CD14-positive monocyte (primary cell): ENCODE results near the gene SMURF1. TPM values are rescaled to one million over a fixed set of nuclear protein-coding genes. Genes with fewer than 3 reads are reported as not detected.

Experiments used
- DNase-seq, 3 donors: peaks; one replicate each; pipeline ENCODE4 v3.0.0-alpha.2; 2011 to 2022
- H2AFZ ChIP-seq: 2 replicates; pipeline ENCODE4 v1.6.0; 2012; ENCODE audit warnings: mild to moderate bottlenecking, low read depth, low read length, inconsistent platforms; ENCODE audit not compliant: insufficient read depth, poor library complexity, severe bottlenecking
- H3K27ac ChIP-seq, 2 donors: 1 replicate in 1 of 2; 2 replicates in 1 of 2; pipeline ENCODE4 v1.5.1; 2012 to 2013; ENCODE audit warnings: low read length in 2 of 2, control low read depth in 1 of 2, inconsistent platforms in 1 of 2, low read depth in 1 of 2, mild to moderate bottlenecking in 1 of 2
- H3K27me3 ChIP-seq, 2 donors: one replicate each; pipeline versions ENCODE4 v1.6.0 to v1.6.1; 2011 to 2013; ENCODE audit warnings: low read length in 2 of 2; ENCODE audit not compliant: control insufficient read depth in 2 of 2, insufficient read depth in 2 of 2
- H3K36me3 ChIP-seq, 2 donors: replicated peaks in 1 of 2; 1 replicate in 1 of 2; 2 replicates in 1 of 2; pipeline versions ENCODE4 v1.5.1 to v1.6.1; 2012 to 2013; ENCODE audit warnings: low read length in 2 of 2, control low read depth in 1 of 2, inconsistent platforms in 1 of 2, mild to moderate bottlenecking in 1 of 2; ENCODE audit not compliant: insufficient read depth in 2 of 2, control insufficient read depth in 1 of 2
- H3K4me1 ChIP-seq, 2 donors: 1 replicate in 1 of 2; 2 replicates in 1 of 2; pipeline versions ENCODE4 v1.5.1 to v1.6.1; 2012 to 2013; ENCODE audit warnings: low read length in 2 of 2, control low read depth in 1 of 2, inconsistent platforms in 1 of 2, mild to moderate bottlenecking in 1 of 2, moderate library complexity in 1 of 2; ENCODE audit not compliant: insufficient read depth in 2 of 2, control insufficient read depth in 1 of 2
- H3K4me2 ChIP-seq: replicated peaks from 2 replicates; pipeline ENCODE3; 2012; ENCODE audit warnings: low read length, moderate library complexity, mild to moderate bottlenecking; ENCODE audit not compliant: poor library complexity, severe bottlenecking; ENCODE audit errors: extremely low read depth
- H3K4me3 ChIP-seq, 3 experiments: fragments of 200-600 bp in 1 of 3; sonication (generic) in 1 of 3; replicated peaks in 1 of 3; 1 replicate in 2 of 3; 2 replicates in 1 of 3; pipeline ENCODE4 v1.5.1; 2011 to 2013; ENCODE audit warnings: low read length in 3 of 3, mild to moderate bottlenecking in 3 of 3, control low read depth in 2 of 3, low read depth in 2 of 3, inconsistent platforms in 1 of 3, moderate library complexity in 1 of 3
- H3K79me2 ChIP-seq: 2 replicates; pipeline ENCODE4 v1.6.0; 2012; ENCODE audit warnings: mild to moderate bottlenecking, control low read depth, inconsistent platforms, low read length, moderate library complexity; ENCODE audit not compliant: insufficient read depth
- H3K9ac ChIP-seq: 2 replicates; pipeline ENCODE4 v1.6.0; 2017; ENCODE audit warnings: low read length, mild to moderate bottlenecking; ENCODE audit not compliant: insufficient read depth, poor library complexity, severe bottlenecking
- H3K9me3 ChIP-seq, 2 donors: replicated peaks in 1 of 2; 1 replicate in 1 of 2; 2 replicates in 1 of 2; pipeline versions ENCODE4 v1.5.1 to v1.6.1; 2012 to 2013; ENCODE audit warnings: low read length in 2 of 2, control low read depth in 1 of 2; ENCODE audit not compliant: control insufficient read depth in 1 of 2, insufficient read depth in 1 of 2
- H4K20me1 ChIP-seq: 2 replicates; pipeline ENCODE4 v1.6.0; 2012; ENCODE audit warnings: mild to moderate bottlenecking, low read length, control low read depth, moderate library complexity; ENCODE audit not compliant: insufficient read depth
- H3K27ac Mint-ChIP-seq, 7 donors: one replicate each; pipeline ENCODE4 v1.8.0; 2020; ENCODE audit warnings: mild to moderate bottlenecking in 7 of 7, mixed read lengths in 7 of 7, moderate library complexity in 6 of 7, inconsistent platforms in 2 of 7
- H3K27me3 Mint-ChIP-seq, 3 donors: one replicate each; pipeline ENCODE4 v1.8.0; 2021 to 2022; ENCODE audit warnings: low read depth in 3 of 3, mild to moderate bottlenecking in 3 of 3, mixed read lengths in 3 of 3, moderate library complexity in 3 of 3, inconsistent platforms in 1 of 3
- H3K36me3 Mint-ChIP-seq, 2 donors: one replicate each; pipeline ENCODE4 v1.8.0; 2020; ENCODE audit warnings: mixed read lengths in 2 of 2, inconsistent platforms in 1 of 2, mild to moderate bottlenecking in 1 of 2
- H3K4me1 Mint-ChIP-seq: one replicate; pipeline ENCODE4 v1.8.0; 2020; ENCODE audit warnings: mild to moderate bottlenecking, mixed read lengths
- H3K4me3 Mint-ChIP-seq, 2 donors: one replicate each; pipeline ENCODE4 v1.8.0; 2020; ENCODE audit warnings: mild to moderate bottlenecking in 2 of 2, mixed read lengths in 2 of 2, moderate library complexity in 1 of 2
- H3K9me3 Mint-ChIP-seq, 7 donors: one replicate each; pipeline ENCODE4 v1.8.0; 2020 to 2022; ENCODE audit warnings: mixed read lengths in 7 of 7, mild to moderate bottlenecking in 6 of 7, moderate library complexity in 6 of 7, inconsistent platforms in 2 of 7
- CTCF ChIP-seq: fragments of 200-600 bp; IDR thresholded peaks from one replicate; pipeline ENCODE4 v1.8.0; 2022; ENCODE audit warnings: antibody characterized with exemption, mild to moderate bottlenecking
- WGBS: methylation state at CpG from one replicate; pipeline ENCODE4 v1.1.5; 2013; ENCODE audit warnings: missing lambda C conversion rate; ENCODE audit not compliant: insufficient coverage; 5-methylcytosine and 5-hydroxymethylcytosine counted together
- intact Hi-C, 2 donors: fragments of 100-400 bp; cut with micrococcal nuclease; formaldehyde crosslinking; loops; one replicate each; pipeline versions ENCODE4 v1.15.0 to v1.15.1; 2023
- polyA plus RNA-seq, 3 donors: library from polyadenylated mRNA; depleted of rRNA in 1 of 3; unstranded in 2 of 3; stranded (reverse) in 1 of 3; fragments of 300-500 nt in 2 of 3; fragments of >200 nt in 1 of 3; fragmentation: Illumina TruSeq in 2 of 3; gene quantifications; 1 replicate in 2 of 3; 2 replicates in 1 of 3; pipeline ENCODE4 v1.2.3, GENCODE V29; 2012 to 2021

SMURF1 gene
- polyA plus RNA-seq, 3 donors = 0.48 to 15.8 (median 1.6) TPM

GRCh38 chr7:99124751-99125504 is 19.0 kb downstream of the SMURF1 start:
- no peak for TF ChIP-seq CTCF
- Histone ChIP-seq H3K79me2 (peaks cover 91% of the 10 kb centered on the region), H3K4me2 (no peak overlapping the region), H3K27ac (no peak overlapping the region), H4K20me1 (peaks cover 100% of the 10 kb centered on the region), H3K9ac (no peak overlapping the region), H3K4me1 (peaks cover 47 to 53% of the 10 kb centered on the region in 2 donors), H3K36me3 (no peaks in the 10 kb centered on the region), H3K4me3 (no peak overlapping the region), H3K27me3 (no peaks in the 10 kb centered on the region), H3K9me3 (no peaks in the 10 kb centered on the region), H2AFZ (no peak overlapping the region)
- peaks cover 0 to 2% of the 10 kb centered on the region in 2 donors for H3K36me3 Mint-ChIP-seq
- no peak overlapping the region for H3K4me3 Mint-ChIP-seq
- 100% methylated on average over 1 of the region's 3 CpGs for WGBS
- no peak for DNase-seq
- peak overlapping the region in 1 of 7 donors; percentile 45 for H3K27ac Mint-ChIP-seq
- peaks cover 63% of the 10 kb centered on the region for H3K4me1 Mint-ChIP-seq
- H3K9me3 Mint-ChIP-seq = peaks cover 0 to 3% (median 0%) of the 10 kb centered on the region in 7 donors
- intact Hi-C loops = no loop called here
- H3K27me3 Mint-ChIP-seq = no peaks in the 10 kb centered on the region

DNA sequence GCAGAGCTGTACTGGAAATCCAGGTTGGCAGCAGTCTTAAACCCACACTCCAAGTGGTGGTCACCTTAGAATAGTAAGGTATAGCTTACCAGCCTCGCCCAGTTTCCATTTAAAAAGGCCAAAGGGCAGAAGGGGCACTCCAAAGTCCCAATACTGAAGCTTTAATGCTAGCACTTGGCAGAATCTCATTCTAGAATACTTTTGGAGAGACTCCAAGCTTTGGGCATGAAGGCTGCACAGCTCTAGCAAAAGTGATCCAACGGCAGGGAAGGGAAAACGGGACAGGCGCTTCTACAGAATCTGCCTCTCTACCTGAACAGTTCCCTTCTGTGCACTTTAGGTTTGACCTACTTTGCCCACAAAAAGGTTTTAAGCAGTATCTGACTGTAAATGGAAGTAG is 19.7 kb downstream of the SMURF1 start:
- H3K27ac Mint-ChIP-seq = no peak overlapping the region
- Histone ChIP-seq H3K4me2 (no peak overlapping the region), H3K9ac (no peak overlapping the region), H3K27me3 (no peaks in the 10 kb centered on the region), H3K4me1 (peaks cover 51 to 56% of the 10 kb centered on the region in 2 donors), H2AFZ (no peak overlapping the region), H3K4me3 (no peak overlapping the region), H3K9me3 (no peaks in the 10 kb centered on the region), H3K36me3 (no peaks in the 10 kb centered on the region), H4K20me1 (peaks cover 100% of the 10 kb centered on the region), H3K79me2 (peaks cover 91% of the 10 kb centered on the region), H3K27ac (no peak overlapping the region)
- no peak for TF ChIP-seq CTCF
- WGBS = no CpG with 5 or more reads among the region's 4 CpGs
- peaks cover 0 to 2% of the 10 kb centered on the region in 2 donors for H3K36me3 Mint-ChIP-seq
- intact Hi-C loops = no loop called here
- no peak for DNase-seq
- H3K27me3 Mint-ChIP-seq = no peaks in the 10 kb centered on the region
- peaks cover 65% of the 10 kb centered on the region for H3K4me1 Mint-ChIP-seq
- no peak overlapping the region for H3K4me3 Mint-ChIP-seq
- H3K9me3 Mint-ChIP-seq = peaks cover 0 to 4% (median 0%) of the 10 kb centered on the region in 7 donors
